SK-N-SH (cell line): Measurements from ENCODE around the gene EFCAB6. TPM values are rescaled to one million over a fixed set of nuclear protein-coding genes. Genes with fewer than 3 reads are reported as not detected.

Experiments used
- CTCF ChIA-PET: fragments of 300-600, 350-600 bp; formaldehyde crosslinking; extraction: SDS; loops from one replicate; lab custom pipeline; 2021; lab: Yijun Ruan, JAX
- POLR2A ChIA-PET: fragments of 350-600 bp; sonication (Branson Sonifier 250); formaldehyde crosslinking; extraction: SDS; loops from one replicate; lab custom pipeline; 2020; ENCODE audit warnings: antibody characterized with exemption, inconsistent platforms; lab: Yijun Ruan, JAX
- DNase-seq: peaks from one replicate; pipeline ENCODE4 v3.0.0; 2012
- H2AFZ ChIP-seq: fragments of 200-600 bp; sonication (generic); 2 replicates; pipeline ENCODE4 v1.8.1; 2016; ENCODE audit warnings: antibody characterized with exemption, mild to moderate bottlenecking, low read depth
- H3F3A ChIP-seq: fragments of 200-600 bp; sonication (generic); replicated peaks from 2 replicates; pipeline ENCODE3; 2016; ENCODE audit warnings: antibody characterized with exemption, mild to moderate bottlenecking; ENCODE audit not compliant: insufficient read depth
- H3K27ac ChIP-seq, 2 experiments: fragments of 200-500 bp in 1 of 2; fragments of 200-600 bp in 1 of 2; sonication (Bioruptor generic) in 1 of 2; sonication (generic), shearing (Covaris generic) in 1 of 2; 2 replicates each; pipeline versions ENCODE4 v1.5.1 to v1.6.1; 2014 to 2016; ENCODE audit warnings: low read depth in 2 of 2, inconsistent platforms in 1 of 2, low read length in 1 of 2, mild to moderate bottlenecking in 1 of 2, mixed read lengths in 1 of 2
- H3K27me3 ChIP-seq: fragments of 200-600 bp; sonication (generic), shearing (Covaris generic); 2 replicates; pipeline ENCODE4 v1.6.1; 2016; ENCODE audit warnings: mixed run types; ENCODE audit not compliant: insufficient read depth
- H3K36me3 ChIP-seq, 2 experiments: fragments of 200-500 bp in 1 of 2; fragments of 200-600 bp in 1 of 2; sonication (Bioruptor generic) in 1 of 2; sonication (generic) in 1 of 2; replicated peaks in 1 of 2; 2 replicates each; pipeline versions ENCODE3 to v1.5.1; 2014 to 2016; ENCODE audit warnings: low read length in 1 of 2, mild to moderate bottlenecking in 1 of 2; ENCODE audit not compliant: insufficient read depth in 2 of 2, control insufficient read depth in 1 of 2
- H3K4me1 ChIP-seq, 2 experiments: fragments of 200-500 bp in 1 of 2; fragments of 200-600 bp in 1 of 2; sonication (Bioruptor generic) in 1 of 2; sonication (generic), shearing (Covaris generic) in 1 of 2; 2 replicates each; pipeline versions ENCODE4 v1.5.1 to v1.6.1; 2014 to 2016; ENCODE audit warnings: low read depth in 1 of 2, low read length in 1 of 2, mixed run types in 1 of 2; ENCODE audit not compliant: insufficient read depth in 2 of 2, control insufficient read depth in 1 of 2
- H3K4me2 ChIP-seq: fragments of 200-600 bp; sonication (generic), shearing (Covaris generic); 2 replicates; pipeline ENCODE4 v1.6.1; 2017; ENCODE audit warnings: mixed run types
- H3K4me3 ChIP-seq, 2 experiments: fragments of 200-500 bp in 1 of 2; fragments of 200-600 bp in 1 of 2; sonication (Bioruptor generic) in 1 of 2; sonication (generic), shearing (Covaris generic) in 1 of 2; 2 replicates each; pipeline versions ENCODE4 v1.5.1 to v1.8.1; 2014 to 2016; ENCODE audit warnings: low read depth in 2 of 2, inconsistent platforms in 1 of 2, low read length in 1 of 2, mild to moderate bottlenecking in 1 of 2, mixed read lengths in 1 of 2, moderate library complexity in 1 of 2
- H3K79me2 ChIP-seq: fragments of 200-600 bp; sonication (generic); 2 replicates; pipeline ENCODE4 v1.8.1; 2017; ENCODE audit warnings: mild to moderate bottlenecking; ENCODE audit not compliant: insufficient read depth
- H3K9ac ChIP-seq: fragments of 200-600 bp; sonication (generic); 2 replicates; pipeline ENCODE4 v1.6.1; 2017; ENCODE audit warnings: mixed run types
- H3K9me2 ChIP-seq: fragments of 200-600 bp; sonication (generic); 2 replicates; pipeline ENCODE4 v1.6.1; 2017; ENCODE audit warnings: mixed run types
- H3K9me3 ChIP-seq: fragments of 200-600 bp; sonication (generic); 2 replicates; pipeline ENCODE4 v1.6.1; 2017; ENCODE audit warnings: mixed run types, mild to moderate bottlenecking, moderate library complexity
- H4K20me1 ChIP-seq: fragments of 200-600 bp; sonication (generic); 2 replicates; pipeline ENCODE4 v1.6.1; 2017; ENCODE audit warnings: mild to moderate bottlenecking, mixed run types; ENCODE audit not compliant: insufficient read depth
- CHD2 ChIP-seq: fragments of 150-350 bp; IDR thresholded peaks from 2 replicates; pipeline ENCODE4 v1.6.1; 2018; ENCODE audit warnings: low read length; ENCODE audit not compliant: partially characterized antibody
- ELF1 ChIP-seq: IDR thresholded peaks from 2 replicates; pipeline ENCODE4 v1.4.0; 2012
- EZH2phosphoT487 ChIP-seq: fragments of 200-600 bp; sonication (generic); IDR thresholded peaks from 2 replicates; pipeline ENCODE4 v1.6.1; 2017; ENCODE audit warnings: low read depth, mixed run types, mild to moderate bottlenecking, antibody characterized with exemption, moderate library complexity, borderline replicate concordance
- FOSL2 ChIP-seq: IDR thresholded peaks from 2 replicates; pipeline ENCODE4 v1.4.0; 2012; ENCODE audit warnings: low read depth, mild to moderate bottlenecking, moderate library complexity, borderline replicate concordance
- FOXJ3 ChIP-seq: sonication (generic); formaldehyde crosslinking; IDR thresholded peaks from 2 replicates; pipeline ENCODE4 v1.5.1; 2020; ENCODE audit warnings: mild to moderate bottlenecking, missing genetic modification reagents
- FOXM1 ChIP-seq: IDR thresholded peaks from 2 replicates; pipeline ENCODE4 v1.4.0; 2012; ENCODE audit warnings: low read depth, mild to moderate bottlenecking
- GABPA ChIP-seq: IDR thresholded peaks from 2 replicates; pipeline ENCODE4 v1.4.0; 2012; ENCODE audit warnings: low read depth, mild to moderate bottlenecking
- JUND ChIP-seq: IDR thresholded peaks from 2 replicates; pipeline ENCODE4 v1.4.0; 2012
- MEF2A ChIP-seq: IDR thresholded peaks from 2 replicates; pipeline ENCODE4 v1.4.0; 2012; ENCODE audit warnings: low read depth, borderline replicate concordance
- MXI1 ChIP-seq: IDR thresholded peaks from 2 replicates; pipeline ENCODE4 v1.6.1; 2012; ENCODE audit warnings: mild to moderate bottlenecking, low read depth, low read length, improper control_type of control experiment
- NFIC ChIP-seq: IDR thresholded peaks from 2 replicates; pipeline ENCODE4 v1.4.0; 2012; ENCODE audit warnings: borderline replicate concordance
- POLR2AphosphoS5 ChIP-seq: IDR thresholded peaks from 2 replicates; pipeline ENCODE4 v1.6.1; 2012; ENCODE audit warnings: low read depth, low read length
- RAD21 ChIP-seq: IDR thresholded peaks from 2 replicates; pipeline ENCODE4 v1.6.1; 2012; ENCODE audit warnings: mild to moderate bottlenecking, low read length
- RFX5 ChIP-seq: IDR thresholded peaks from 2 replicates; pipeline ENCODE4 v1.6.1; 2012; ENCODE audit warnings: mild to moderate bottlenecking, improper control_type of control experiment, low read length
- SIN3A ChIP-seq: IDR thresholded peaks from 2 replicates; pipeline ENCODE4 v1.6.1; 2012; ENCODE audit warnings: low read depth, mild to moderate bottlenecking, low read length, moderate library complexity, borderline replicate concordance
- SMC3 ChIP-seq: IDR thresholded peaks from 2 replicates; pipeline ENCODE4 v1.6.1; 2012; ENCODE audit warnings: low read depth, low read length, improper control_type of control experiment
- TAF1 ChIP-seq: IDR thresholded peaks from 2 replicates; pipeline ENCODE4 v1.6.1; 2012; ENCODE audit warnings: low read depth, mild to moderate bottlenecking, low read length, moderate library complexity, borderline replicate concordance
- TCF12 ChIP-seq: IDR thresholded peaks from 2 replicates; pipeline ENCODE4 v1.4.0; 2012
- YY1 ChIP-seq: IDR thresholded peaks from 2 replicates; pipeline ENCODE4 v1.4.0; 2012; ENCODE audit warnings: low read depth, mild to moderate bottlenecking
- ZBTB33 ChIP-seq: IDR thresholded peaks from 2 replicates; pipeline ENCODE4 v1.4.0; 2012; ENCODE audit warnings: low read depth, borderline replicate concordance
- WGBS: methylation state at CpG from one replicate; pipeline ENCODE4 v1.1.6; 2017; ENCODE audit warnings: low lambda C conversion rate; 5-methylcytosine and 5-hydroxymethylcytosine counted together
- polyA plus RNA-seq, 3 experiments: library from polyadenylated mRNA; depleted of rRNA; stranded (reverse); fragments of >200 nt; gene quantifications; 2 replicates each; pipeline ENCODE4 v1.2.3, GENCODE V29; 2012
- TF ChIP-seq, protein P1 (sequence below): fragments of 150-350 bp; IDR thresholded peaks from 2 replicates; pipeline ENCODE4 v1.6.1; 2016; ENCODE audit warnings: mild to moderate bottlenecking, low read depth, low read length
- TF ChIP-seq, protein P2 (sequence below): IDR thresholded peaks from 2 replicates; pipeline ENCODE4 v1.4.0; 2012; ENCODE audit warnings: low read depth

Gene EFCAB6
- polyA plus RNA-seq, 1 of the 3 experiments (the other 2 are of a cell fraction), result 0.46 TPM

DNA sequence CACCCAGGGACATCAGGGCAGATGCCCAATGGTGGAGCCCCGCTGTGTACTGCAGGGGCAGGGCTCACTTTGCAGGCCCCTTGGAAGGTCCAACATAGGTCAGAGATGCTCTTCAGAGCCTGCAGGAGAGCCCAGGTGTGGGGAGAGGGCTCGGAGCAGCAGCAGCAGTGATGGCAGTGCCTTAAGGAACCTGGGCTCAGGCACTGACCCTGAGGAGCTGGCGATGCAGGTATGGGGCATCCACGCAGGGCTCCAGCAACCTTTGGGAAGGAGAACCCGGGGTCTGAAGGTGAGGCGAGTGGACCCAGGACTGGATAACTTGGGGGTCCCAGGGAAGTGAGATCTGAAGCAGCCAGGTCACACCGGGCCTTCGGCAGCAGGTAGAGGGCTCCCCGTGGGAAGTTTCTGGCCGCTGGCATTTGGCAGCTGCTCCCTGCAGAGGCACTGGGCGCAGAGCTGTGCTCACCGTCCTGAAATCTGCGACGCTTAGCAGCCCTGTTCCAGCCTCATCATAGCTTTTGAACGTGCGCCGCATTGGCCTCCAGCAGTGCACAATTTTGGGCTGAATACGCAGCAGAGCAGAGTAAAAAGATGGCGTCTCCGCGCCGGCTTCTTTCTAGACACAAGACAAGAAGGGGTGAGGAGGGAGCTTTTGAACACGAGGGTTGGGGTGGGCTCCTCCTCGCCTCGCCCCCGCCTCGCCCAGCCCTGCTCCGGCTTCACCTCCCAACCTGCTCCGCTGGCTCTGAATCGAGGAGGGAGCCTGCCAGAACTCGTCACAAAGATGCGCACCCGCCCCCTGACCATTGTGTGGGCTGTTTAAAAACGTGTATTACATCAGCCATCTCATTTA, 281.5 kb downstream of the EFCAB6 start:
- DNase-seq, result no peak
- no peaks in the 10 kb centered on the region for H3F3A ChIP-seq
- TF ChIP-seq FOSL2 (no peak), YY1 (no peak), CHD2 (no peak), JUND (no peak), RAD21 (no peak), MXI1 (no peak)
- ChIA-PET POLR2A (interaction anchor here (0.7 kb wide), 1 partner anchor 10 kb away, joined by 3 read pairs; no protein-coding TSS in a partner anchor), CTCF (interaction anchor here (1.2 kb wide), 1 partner anchor 12 kb away, joined by 3 read pairs; no protein-coding TSS in a partner anchor)
- no peaks in the 10 kb centered on the region for H3K9me3 ChIP-seq
- no peak overlapping the region for H3K4me3 ChIP-seq
- no peaks in the 10 kb centered on the region for H4K20me1 ChIP-seq
- H3K79me2 ChIP-seq, result no peaks in the 10 kb centered on the region
- H3K27ac ChIP-seq, result no peak overlapping the region
- no peak overlapping the region for H2AFZ ChIP-seq
- H3K4me2 ChIP-seq, result no peak overlapping the region
- H3K4me1 ChIP-seq, result no peaks in the 10 kb centered on the region; a peak in 1 of 4 replicates
- H3K36me3 ChIP-seq, result no peaks in the 10 kb centered on the region
- 72% methylated on average over 19 of the region's 34 CpGs for WGBS
- H3K27me3 ChIP-seq, result no peaks in the 10 kb centered on the region
- H3K9ac ChIP-seq, result no peak overlapping the region
- no peaks in the 10 kb centered on the region for H3K9me2 ChIP-seq

GRCh38 chr22:43529934-43530333, 282.2 kb downstream of the EFCAB6 start:
- Histone ChIP-seq H3K36me3 (no peaks in the 10 kb centered on the region), H3K27ac (no peak overlapping the region), H3K4me1 (no peaks in the 10 kb centered on the region; a peak in 1 of 4 replicates), H3K4me2 (no peak overlapping the region), H3F3A (no peaks in the 10 kb centered on the region), H3K9ac (no peak overlapping the region), H3K79me2 (no peaks in the 10 kb centered on the region), H3K9me3 (no peaks in the 10 kb centered on the region), H2AFZ (no peak overlapping the region), H3K4me3 (no peak overlapping the region), H4K20me1 (no peaks in the 10 kb centered on the region), H3K9me2 (no peaks in the 10 kb centered on the region), H3K27me3 (no peaks in the 10 kb centered on the region)
- DNase-seq, result no peak
- ChIA-PET POLR2A (interaction anchor here (0.7 kb wide), 1 partner anchor 10 kb away, joined by 3 read pairs; no protein-coding TSS in a partner anchor), CTCF (no interaction called here)
- TF ChIP-seq MEF2A (no peak), SIN3A (no peak), RFX5 (no peak), ZBTB33 (no peak), YY1 (no peak), NFIC (no peak), TAF1 (no peak), MXI1 (no peak), CHD2 (no peak), SMC3 (no peak), EZH2phosphoT487 (no peak), FOSL2 (no peak), FOXJ3 (CRISPR knock-in tag) (no peak), GABPA (no peak), TCF12 (no peak), FOXM1 (no peak), POLR2AphosphoS5 (no peak), ELF1 (no peak)
- TF ChIP-seq, protein P1, sequence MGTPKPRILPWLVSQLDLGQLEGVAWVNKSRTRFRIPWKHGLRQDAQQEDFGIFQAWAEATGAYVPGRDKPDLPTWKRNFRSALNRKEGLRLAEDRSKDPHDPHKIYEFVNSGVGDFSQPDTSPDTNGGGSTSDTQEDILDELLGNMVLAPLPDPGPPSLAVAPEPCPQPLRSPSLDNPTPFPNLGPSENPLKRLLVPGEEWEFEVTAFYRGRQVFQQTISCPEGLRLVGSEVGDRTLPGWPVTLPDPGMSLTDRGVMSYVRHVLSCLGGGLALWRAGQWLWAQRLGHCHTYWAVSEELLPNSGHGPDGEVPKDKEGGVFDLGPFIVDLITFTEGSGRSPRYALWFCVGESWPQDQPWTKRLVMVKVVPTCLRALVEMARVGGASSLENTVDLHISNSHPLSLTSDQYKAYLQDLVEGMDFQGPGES, result no peak
- TF ChIP-seq, protein P2, sequence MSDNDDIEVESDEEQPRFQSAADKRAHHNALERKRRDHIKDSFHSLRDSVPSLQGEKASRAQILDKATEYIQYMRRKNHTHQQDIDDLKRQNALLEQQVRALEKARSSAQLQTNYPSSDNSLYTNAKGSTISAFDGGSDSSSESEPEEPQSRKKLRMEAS, result no peak
- WGBS, result 81% methylated on average over 7 of the region's 9 CpGs
